ACHN (cell line): ENCODE results near the gene BTRC.
A peak's percentile ranks its signal among the peaks of the same experiment; 100 is the strongest.

Experiments used
- DNase-seq: peaks from one replicate; pipeline ENCODE4 v3.0.0-alpha.2; 2015
- in situ Hi-C: cut with HindIII; loops from 2 replicates; pipeline ENCODE4 v1.10.0; 2017; ENCODE audit warnings: low sequenced_read_pairs, low pct_ligation_motif_present, low pct_unique_long_range_greater_than_20kb

The BTRC gene

GRCh38 chr10:101552442-101552841 lies 198.5 kb downstream of the BTRC start:
- no peak for DNase-seq
- in situ Hi-C loops = no loop called here

- in situ Hi-C loops = no loop called here
- DNase-seq = no peak
These were observed 203.6 kb downstream of the BTRC start for GRCh38 chr10:101557541-101557940.

- in situ Hi-C loops = no loop called here
- DNase-seq = no peak
These were observed 204.2 kb downstream of the BTRC start for GRCh38 chr10:101558204-101558603.

- no peak for DNase-seq
- in situ Hi-C loops = no loop called here
These were observed 205.0 kb downstream of the BTRC start for GRCh38 chr10:101558671-101559595.

GRCh38 chr10:101559596-101560297 lies 205.8 kb downstream of the BTRC start:
- no peak for DNase-seq
- in situ Hi-C loops = no loop called here

GRCh38 chr10:101560298-101561067 lies 206.5 kb downstream of the BTRC start:
- no peak for DNase-seq
- in situ Hi-C loops = no loop called here

- DNase-seq = no peak
- in situ Hi-C loops = no loop called here
These were observed 207.3 kb downstream of the BTRC start for GRCh38 chr10:101561068-101561915.

- no peak for DNase-seq
- in situ Hi-C loops = no loop called here
These were observed 208.3 kb downstream of the BTRC start for GRCh38 chr10:101562231-101562630.

- DNase-seq = no peak
- in situ Hi-C loops = no loop called here
These were observed 209.0 kb downstream of the BTRC start for GRCh38 chr10:101563007-101563406.

- in situ Hi-C loops = no loop called here
These were observed 209.6 kb downstream of the BTRC start for GRCh38 chr10:101563497-101564040.

GRCh38 chr10:101564490-101564991 lies 210.6 kb downstream of the BTRC start:
- no peak for DNase-seq
- in situ Hi-C loops = no loop called here

More at GRCh38 chr10:101563497-101564040, 209.6 kb downstream of the BTRC start:
- no peak for DNase-seq

- DNase-seq = no peak
- in situ Hi-C loops = no loop called here
These were observed 211.5 kb downstream of the BTRC start for GRCh38 chr10:101565370-101565900.

- in situ Hi-C loops = no loop called here
- DNase-seq = no peak
These were observed 212.0 kb downstream of the BTRC start for GRCh38 chr10:101565936-101566332.

- peak; percentile 42 for DNase-seq
- in situ Hi-C loops = no loop called here
These were observed 212.6 kb downstream of the BTRC start for GRCh38 chr10:101566333-101567164.

- in situ Hi-C loops = no loop called here
- no peak for DNase-seq
These were observed 213.4 kb downstream of the BTRC start for GRCh38 chr10:101567165-101568006.
